ENCODE measurements around the gene RELT. TPM values are rescaled to one million over a fixed set of nuclear protein-coding genes. Genes with fewer than 3 reads are reported as not detected.

RELT gene
- total RNA-seq, 1 donor from 2014 or later = 1.6 TPM

- Histone ChIP-seq H3K4me1 (ENCODE audit: control insufficient read depth in 3 of 3, insufficient read depth in 3 of 3, low read length in 3 of 3) (peaks cover 16 to 21% (median 21%) of the 10 kb centered on the region in 3 donors), H3K27ac (ENCODE audit: low read depth, low read length) (peak overlapping the region; percentile 32), H3K9me3 (ENCODE audit: control insufficient read depth in 3 of 3, low read length in 3 of 3) (no peaks in the 10 kb centered on the region), H3K36me3 (ENCODE audit: control insufficient read depth in 3 of 3, insufficient read depth in 3 of 3, low read length in 3 of 3) (peaks cover 9 to 49% (median 23%) of the 10 kb centered on the region in 3 donors), H3K27me3 (ENCODE audit: control insufficient read depth in 3 of 3, insufficient read depth in 3 of 3, low read length in 3 of 3) (no peaks in the 10 kb centered on the region), H3K4me3 (ENCODE audit: low read length in 3 of 3) (no peak overlapping the region), H3K9ac (ENCODE audit: low read depth in 1 of 3, low read length in 3 of 3) (peak overlapping the region in 2 of 3 donors; percentile 42 to 45)
These were observed 16.1 kb upstream of the RELT start for GRCh38 chr11:73359930-73360742.

GRCh38 chr11:73360743-73361369 lies 15.3 kb upstream of the RELT start:
- Histone ChIP-seq H3K9me3 (ENCODE audit: control insufficient read depth in 3 of 3, low read length in 3 of 3) (no peaks in the 10 kb centered on the region), H3K9ac (ENCODE audit: low read depth in 1 of 3, low read length in 3 of 3) (no peak overlapping the region), H3K27ac (ENCODE audit: low read depth, low read length) (no peak overlapping the region), H3K36me3 (ENCODE audit: control insufficient read depth in 3 of 3, insufficient read depth in 3 of 3, low read length in 3 of 3) (peaks cover 9 to 51% (median 29%) of the 10 kb centered on the region in 3 donors), H3K4me3 (ENCODE audit: low read length in 3 of 3) (no peak overlapping the region), H3K27me3 (ENCODE audit: control insufficient read depth in 3 of 3, insufficient read depth in 3 of 3, low read length in 3 of 3) (no peaks in the 10 kb centered on the region), H3K4me1 (ENCODE audit: control insufficient read depth in 3 of 3, insufficient read depth in 3 of 3, low read length in 3 of 3) (peaks cover 16 to 21% (median 21%) of the 10 kb centered on the region in 3 donors)

GRCh38 chr11:73361953-73362776 lies 14.0 kb upstream of the RELT start:
- Histone ChIP-seq H3K36me3 (ENCODE audit: control insufficient read depth in 3 of 3, insufficient read depth in 3 of 3, low read length in 3 of 3) (peaks cover 9 to 45% (median 27%) of the 10 kb centered on the region in 3 donors), H3K4me3 (ENCODE audit: low read length in 3 of 3) (no peak overlapping the region), H3K9ac (ENCODE audit: low read depth in 1 of 3, low read length in 3 of 3) (no peak overlapping the region), H3K27me3 (ENCODE audit: control insufficient read depth in 3 of 3, insufficient read depth in 3 of 3, low read length in 3 of 3) (no peaks in the 10 kb centered on the region), H3K27ac (ENCODE audit: low read depth, low read length) (no peak overlapping the region), H3K9me3 (ENCODE audit: control insufficient read depth in 3 of 3, low read length in 3 of 3) (no peaks in the 10 kb centered on the region), H3K4me1 (ENCODE audit: control insufficient read depth in 3 of 3, insufficient read depth in 3 of 3, low read length in 3 of 3) (peaks cover 16 to 23% (median 21%) of the 10 kb centered on the region in 3 donors)

- H3K4me1 ChIP-seq (ENCODE audit: control insufficient read depth in 3 of 3, insufficient read depth in 3 of 3, low read length in 3 of 3) = peaks cover 16 to 23% (median 21%) of the 10 kb centered on the region in 3 donors
- H3K36me3 ChIP-seq (ENCODE audit: control insufficient read depth in 3 of 3, insufficient read depth in 3 of 3, low read length in 3 of 3) = peaks cover 9 to 41% (median 27%) of the 10 kb centered on the region in 3 donors
- H3K9ac ChIP-seq (ENCODE audit: low read depth in 1 of 3, low read length in 3 of 3) = no peak overlapping the region
- no peaks in the 10 kb centered on the region for H3K27me3 ChIP-seq (ENCODE audit: control insufficient read depth in 3 of 3, insufficient read depth in 3 of 3, low read length in 3 of 3)
- H3K9me3 ChIP-seq (ENCODE audit: control insufficient read depth in 3 of 3, low read length in 3 of 3) = no peaks in the 10 kb centered on the region
- H3K4me3 ChIP-seq (ENCODE audit: low read length in 3 of 3) = no peak overlapping the region
- no peak overlapping the region for H3K27ac ChIP-seq (ENCODE audit: low read depth, low read length)
These were observed 13.1 kb upstream of the RELT start for GRCh38 chr11:73363147-73363546.

GRCh38 chr11:73365352-73366264 lies 10.6 kb upstream of the RELT start:
- peak overlapping the region in 1 of 3 donors; percentile 2 for H3K9ac ChIP-seq (ENCODE audit: low read depth in 1 of 3, low read length in 3 of 3)
- H3K36me3 ChIP-seq (ENCODE audit: control insufficient read depth in 3 of 3, insufficient read depth in 3 of 3, low read length in 3 of 3) = peaks cover 9 to 40% (median 25%) of the 10 kb centered on the region in 3 donors
- no peak overlapping the region for H3K27ac ChIP-seq (ENCODE audit: low read depth, low read length)

GRCh38 chr11:73366265-73366610 lies 10.0 kb upstream of the RELT start:
- peaks cover 9 to 38% (median 24%) of the 10 kb centered on the region in 3 donors for H3K36me3 ChIP-seq (ENCODE audit: control insufficient read depth in 3 of 3, insufficient read depth in 3 of 3, low read length in 3 of 3)
- no peak overlapping the region for H3K27ac ChIP-seq (ENCODE audit: low read depth, low read length)
- peaks cover 0 to 2% (median 0%) of the 10 kb centered on the region in 3 donors for H3K4me1 ChIP-seq (ENCODE audit: control insufficient read depth in 3 of 3, insufficient read depth in 3 of 3, low read length in 3 of 3)

More at GRCh38 chr11:73365352-73366264, 10.6 kb upstream of the RELT start:
- Histone ChIP-seq H3K4me1 (ENCODE audit: control insufficient read depth in 3 of 3, insufficient read depth in 3 of 3, low read length in 3 of 3) (peaks cover 0 to 3% (median under 1%) of the 10 kb centered on the region in 3 donors), H3K9me3 (ENCODE audit: control insufficient read depth in 3 of 3, low read length in 3 of 3) (no peaks in the 10 kb centered on the region), H3K4me3 (ENCODE audit: low read length in 3 of 3) (no peak overlapping the region), H3K27me3 (ENCODE audit: control insufficient read depth in 3 of 3, insufficient read depth in 3 of 3, low read length in 3 of 3) (no peaks in the 10 kb centered on the region)

GRCh38 chr11:73366953-73367352 lies 9.2 kb upstream of the RELT start:
- peaks cover 9 to 36% (median 20%) of the 10 kb centered on the region in 3 donors for H3K36me3 ChIP-seq (ENCODE audit: control insufficient read depth in 3 of 3, insufficient read depth in 3 of 3, low read length in 3 of 3)
- H3K4me1 ChIP-seq (ENCODE audit: control insufficient read depth in 3 of 3, insufficient read depth in 3 of 3, low read length in 3 of 3) = peaks cover under 1 to 3% (median under 1%) of the 10 kb centered on the region in 3 donors
- H3K9ac ChIP-seq (ENCODE audit: low read depth in 1 of 3, low read length in 3 of 3) = no peak overlapping the region
- H3K9me3 ChIP-seq (ENCODE audit: control insufficient read depth in 3 of 3, low read length in 3 of 3) = no peaks in the 10 kb centered on the region
- no peak overlapping the region for H3K4me3 ChIP-seq (ENCODE audit: low read length in 3 of 3)
- H3K27me3 ChIP-seq (ENCODE audit: control insufficient read depth in 3 of 3, insufficient read depth in 3 of 3, low read length in 3 of 3) = no peaks in the 10 kb centered on the region
- H3K27ac ChIP-seq (ENCODE audit: low read depth, low read length) = no peak overlapping the region

More at GRCh38 chr11:73366265-73366610, 10.0 kb upstream of the RELT start:
- H3K27me3 ChIP-seq (ENCODE audit: control insufficient read depth in 3 of 3, insufficient read depth in 3 of 3, low read length in 3 of 3) = no peaks in the 10 kb centered on the region
- H3K4me3 ChIP-seq (ENCODE audit: low read length in 3 of 3) = no peak overlapping the region
- H3K9me3 ChIP-seq (ENCODE audit: control insufficient read depth in 3 of 3, low read length in 3 of 3) = no peaks in the 10 kb centered on the region
- no peak overlapping the region for H3K9ac ChIP-seq (ENCODE audit: low read depth in 1 of 3, low read length in 3 of 3)

GRCh38 chr11:73367482-73368024 lies 8.6 kb upstream of the RELT start:
- Histone ChIP-seq H3K27me3 (ENCODE audit: control insufficient read depth in 3 of 3, insufficient read depth in 3 of 3, low read length in 3 of 3) (no peaks in the 10 kb centered on the region), H3K36me3 (ENCODE audit: control insufficient read depth in 3 of 3, insufficient read depth in 3 of 3, low read length in 3 of 3) (peaks cover 9 to 34% (median 20%) of the 10 kb centered on the region in 3 donors), H3K9me3 (ENCODE audit: control insufficient read depth in 3 of 3, low read length in 3 of 3) (no peaks in the 10 kb centered on the region), H3K4me1 (ENCODE audit: control insufficient read depth in 3 of 3, insufficient read depth in 3 of 3, low read length in 3 of 3) (peaks cover 6 to 9% (median 7%) of the 10 kb centered on the region in 3 donors), H3K9ac (ENCODE audit: low read depth in 1 of 3, low read length in 3 of 3) (no peak overlapping the region), H3K27ac (ENCODE audit: low read depth, low read length) (no peak overlapping the region), H3K4me3 (ENCODE audit: low read length in 3 of 3) (no peak overlapping the region)
